Central memory CD8-positive, alpha-beta T cell (primary cell): ENCODE measurements around the gene DDT.
A peak's percentile ranks its signal among the peaks of the same experiment; 100 is the strongest.
"Not testable (repeated sequence)": the region's sequence is repeated elsewhere in the genome, so short reads cannot be mapped to it uniquely, and the experiment has no call there.

Experiments used
- ATAC-seq: fragments of 150-1000 bp; cut with Tn5 transposase; replicated peaks from 2 replicates; pipeline ENCODE4 v1.10.0; 2022; ENCODE audit warnings: mild to moderate bottlenecking, moderate FRiP score, moderate number of reproducible peaks; ENCODE audit not compliant: poor library complexity, severe bottlenecking; ENCODE audit errors: extremely low read depth
- DNase-seq, 2 donors: peaks; one replicate each; pipeline ENCODE4 v3.0.0; 2021; ENCODE audit warnings: low spot score in 2 of 2
- H3K27ac Mint-ChIP-seq: one replicate; pipeline ENCODE4 v1.8.0; 2022; ENCODE audit warnings: low read depth, mild to moderate bottlenecking, moderate library complexity, mixed read lengths
- H3K27me3 Mint-ChIP-seq: one replicate; pipeline ENCODE4 v1.8.0; 2022; ENCODE audit warnings: mixed read lengths
- H3K36me3 Mint-ChIP-seq: one replicate; pipeline ENCODE4 v1.8.0; 2022; ENCODE audit warnings: mild to moderate bottlenecking, moderate library complexity, mixed read lengths; ENCODE audit not compliant: insufficient read depth
- H3K4me1 Mint-ChIP-seq: one replicate; pipeline ENCODE4 v1.8.0; 2022; ENCODE audit warnings: mixed read lengths
- H3K4me3 Mint-ChIP-seq: one replicate; pipeline ENCODE4 v1.8.0; 2022; ENCODE audit warnings: mild to moderate bottlenecking, moderate library complexity, mixed read lengths
- H3K9me3 Mint-ChIP-seq: one replicate; pipeline ENCODE4 v1.8.0; 2022; ENCODE audit warnings: mixed read lengths

Gene DDT

GRCh38 chr22:23974345-23974744 is at the start of gene DDT:
Gene DDT, minus strand, starts transcription at chr22:23974441. Its CDS starts 27 bp downstream, at chr22:23974414.
- not testable (repeated sequence) for H3K9me3 Mint-ChIP-seq, H3K4me3 Mint-ChIP-seq, H3K27me3 Mint-ChIP-seq, H3K27ac Mint-ChIP-seq, DNase-seq, H3K4me1 Mint-ChIP-seq
- H3K36me3 Mint-ChIP-seq: peaks cover 11% of the 10 kb centered on the region
- peak; percentile 99 for ATAC-seq

DNA sequence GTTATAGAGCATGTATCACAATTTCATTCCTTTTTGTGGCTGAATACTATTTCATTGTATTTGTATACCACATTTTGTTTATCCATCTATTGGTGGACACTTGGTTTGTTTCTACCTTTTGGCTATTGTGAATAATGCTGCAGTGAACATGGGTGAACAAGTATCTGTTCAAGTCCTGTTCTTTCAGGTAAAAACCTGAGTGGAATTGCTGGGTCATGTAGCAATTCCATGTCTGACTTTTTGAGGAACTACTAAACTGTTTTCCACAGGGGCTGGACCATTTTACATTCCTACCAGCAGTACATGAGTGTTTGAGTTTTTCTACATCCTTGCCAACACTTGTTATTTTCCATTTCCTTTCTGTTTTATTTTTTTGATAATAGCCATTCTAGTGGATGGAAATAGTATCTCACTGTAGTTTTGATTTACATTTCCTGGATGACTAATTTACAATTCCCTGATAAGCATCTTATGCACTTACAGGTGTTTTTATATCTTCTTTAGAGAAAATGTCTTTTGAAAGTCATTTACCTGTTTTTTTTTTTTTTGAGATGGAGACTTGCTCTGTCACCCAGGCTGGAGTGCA is 49.1 kb upstream of the DDT start:
- no peaks in the 10 kb centered on the region for H3K9me3 Mint-ChIP-seq
- no peaks in the 10 kb centered on the region for H3K27me3 Mint-ChIP-seq
- no peak for ATAC-seq
- no peak overlapping the region for H3K4me3 Mint-ChIP-seq
- DNase-seq: no peak
- no peak overlapping the region for H3K27ac Mint-ChIP-seq
- peaks cover 33% of the 10 kb centered on the region for H3K4me1 Mint-ChIP-seq
- peaks cover 12% of the 10 kb centered on the region for H3K36me3 Mint-ChIP-seq

- no peak for ATAC-seq
- Mint-ChIP-seq H3K4me1 (peaks cover 35% of the 10 kb centered on the region), H3K4me3 (no peak overlapping the region), H3K9me3 (no peaks in the 10 kb centered on the region), H3K27me3 (no peaks in the 10 kb centered on the region), H3K27ac (no peak overlapping the region), H3K36me3 (peaks cover 12% of the 10 kb centered on the region)
- no peak for DNase-seq
Measured at GRCh38 chr22:24021304-24021703, 47.1 kb upstream of the DDT start.

DNA sequence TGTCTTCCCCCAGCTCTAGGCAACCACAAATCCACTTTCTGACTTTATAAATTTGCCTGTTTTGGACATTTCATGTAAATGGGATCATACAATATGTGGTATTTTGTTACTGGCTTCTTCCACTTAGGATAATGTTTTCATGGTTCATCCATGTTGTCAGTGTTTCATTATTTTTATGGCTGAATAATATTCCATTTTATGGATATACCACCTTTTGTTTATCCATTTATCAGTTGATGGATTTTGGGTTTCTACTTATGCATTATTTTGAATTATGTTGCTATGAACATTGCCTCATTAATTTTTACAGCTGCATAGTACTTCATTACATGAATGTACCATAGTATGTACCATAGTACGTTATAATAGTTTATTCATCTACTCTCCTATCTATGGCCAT is 41.9 kb upstream of the DDT start:
- Mint-ChIP-seq H3K27ac (no peak overlapping the region), H3K4me3 (no peak overlapping the region)
- ATAC-seq: no peak

GRCh38 chr22:24011735-24012068 is 37.5 kb upstream of the DDT start:
- Mint-ChIP-seq H3K4me1 (peaks cover 46% of the 10 kb centered on the region), H3K4me3 (peak overlapping the region; percentile 97), H3K27me3 (no peaks in the 10 kb centered on the region), H3K36me3 (peaks cover 13% of the 10 kb centered on the region), H3K27ac (peak overlapping the region; percentile 98), H3K9me3 (peaks cover 4% of the 10 kb centered on the region)
- ATAC-seq (no peak), DNase-seq (no peak)

More for the DNA sequence above, 41.9 kb upstream of the DDT start:
- H3K27me3 Mint-ChIP-seq: no peaks in the 10 kb centered on the region
- peaks cover 4% of the 10 kb centered on the region for H3K9me3 Mint-ChIP-seq
- H3K36me3 Mint-ChIP-seq: peaks cover 13% of the 10 kb centered on the region
- no peak for DNase-seq
- H3K4me1 Mint-ChIP-seq: peaks cover 42% of the 10 kb centered on the region

- Mint-ChIP-seq H3K36me3 (peaks cover 13% of the 10 kb centered on the region), H3K27ac (peak overlapping the region; percentile 98), H3K4me1 (peaks cover 46% of the 10 kb centered on the region), H3K9me3 (no peaks in the 10 kb centered on the region), H3K27me3 (no peaks in the 10 kb centered on the region), H3K4me3 (no peak overlapping the region)
- ATAC-seq (no peak), DNase-seq (no peak)
Measured at GRCh38 chr22:24010018-24010391, 35.8 kb upstream of the DDT start.

GRCh38 chr22:24009227-24010017 is 35.2 kb upstream of the DDT start:
- Mint-ChIP-seq H3K27ac (no peak overlapping the region), H3K36me3 (peaks cover 13% of the 10 kb centered on the region), H3K27me3 (no peaks in the 10 kb centered on the region), H3K4me1 (peaks cover 41% of the 10 kb centered on the region), H3K9me3 (no peaks in the 10 kb centered on the region), H3K4me3 (no peak overlapping the region)
- ATAC-seq (no peak), DNase-seq (no peak)

- Mint-ChIP-seq H3K36me3 (peaks cover 13% of the 10 kb centered on the region), H3K9me3 (no peaks in the 10 kb centered on the region), H3K27me3 (no peaks in the 10 kb centered on the region), H3K4me1 (peaks cover 32% of the 10 kb centered on the region), H3K4me3 (no peak overlapping the region), H3K27ac (no peak overlapping the region)
- no peak for ATAC-seq
- no peak for DNase-seq
Measured at GRCh38 chr22:24008381-24009226, 34.4 kb upstream of the DDT start.

GRCh38 chr22:24008022-24008283 is 33.7 kb upstream of the DDT start:
- Mint-ChIP-seq H3K27ac (no peak overlapping the region), H3K27me3 (no peaks in the 10 kb centered on the region), H3K4me1 (peaks cover 28% of the 10 kb centered on the region), H3K4me3 (no peak overlapping the region), H3K36me3 (peaks cover 11% of the 10 kb centered on the region), H3K9me3 (no peaks in the 10 kb centered on the region)
- no peak for DNase-seq
- ATAC-seq: no peak

- DNase-seq (no peak), ATAC-seq (no peak)
- H3K9me3 Mint-ChIP-seq: no peaks in the 10 kb centered on the region
- peaks cover 26% of the 10 kb centered on the region for H3K4me1 Mint-ChIP-seq
- H3K36me3 Mint-ChIP-seq: peaks cover 11% of the 10 kb centered on the region
- H3K27me3 Mint-ChIP-seq: no peaks in the 10 kb centered on the region
- no peak overlapping the region for H3K27ac Mint-ChIP-seq
- H3K4me3 Mint-ChIP-seq: no peak overlapping the region
Measured at GRCh38 chr22:24007253-24008021, 33.2 kb upstream of the DDT start.

DNA sequence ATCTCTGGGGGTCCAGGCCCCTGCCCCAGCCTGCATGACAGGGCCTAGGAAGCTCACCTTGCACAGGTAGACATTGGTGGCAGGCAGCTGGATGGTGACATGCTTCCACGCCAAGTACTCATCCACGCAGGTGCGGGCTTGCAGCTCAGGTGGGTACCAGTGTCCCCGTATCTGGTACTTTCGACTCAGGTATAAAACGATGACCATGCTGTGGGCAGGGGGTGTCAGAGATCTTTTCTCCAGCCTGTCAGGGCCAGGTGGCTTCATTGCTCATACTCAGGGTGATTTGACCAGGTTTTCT is 32.6 kb upstream of the DDT start:
- DNase-seq: no peak
- H3K4me3 Mint-ChIP-seq: no peak overlapping the region
- peaks cover 5% of the 10 kb centered on the region for H3K27me3 Mint-ChIP-seq
- no peak overlapping the region for H3K27ac Mint-ChIP-seq
- H3K9me3 Mint-ChIP-seq: no peaks in the 10 kb centered on the region
- H3K4me1 Mint-ChIP-seq: peaks cover 23% of the 10 kb centered on the region
- H3K36me3 Mint-ChIP-seq: peaks cover 11% of the 10 kb centered on the region
- ATAC-seq: no peak

DNA sequence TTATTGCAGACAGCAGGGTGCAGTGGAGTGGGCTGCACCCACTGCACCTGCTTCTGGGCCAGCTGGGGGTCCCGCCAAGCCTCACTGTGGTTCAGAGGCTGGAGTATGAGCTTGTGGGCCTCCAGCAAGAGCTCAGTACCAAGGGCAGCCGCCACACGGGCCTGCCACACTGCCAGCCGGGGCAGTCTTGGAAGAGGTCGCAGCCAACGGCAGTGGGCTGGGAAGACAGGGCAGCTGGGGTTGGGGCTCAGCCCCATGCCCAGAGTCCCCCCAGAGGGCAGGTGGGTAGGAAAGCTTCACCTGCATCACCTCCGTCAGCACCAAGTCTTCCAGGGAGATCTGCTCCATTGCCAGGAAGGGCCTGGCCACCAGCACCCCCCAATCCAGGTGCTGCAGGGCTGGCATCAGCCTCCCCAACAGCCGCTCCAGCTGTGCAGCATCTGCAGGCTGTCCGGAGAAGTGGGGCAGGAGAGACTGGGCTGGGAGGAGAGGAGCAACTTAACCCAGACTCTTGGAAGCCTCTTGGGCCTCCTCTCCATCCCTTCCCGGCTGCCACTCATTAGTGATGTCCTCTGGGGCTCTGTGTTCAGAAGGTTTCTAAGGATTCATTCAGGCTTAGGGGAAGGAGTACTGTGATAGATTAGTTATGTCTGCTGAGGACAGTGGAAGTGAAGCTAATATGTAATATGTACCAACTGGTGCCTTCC is 32.1 kb upstream of the DDT start:
- peaks cover 18% of the 10 kb centered on the region for H3K4me1 Mint-ChIP-seq
- H3K27me3 Mint-ChIP-seq: peaks cover 10% of the 10 kb centered on the region
- H3K36me3 Mint-ChIP-seq: peaks cover 7% of the 10 kb centered on the region
- no peak overlapping the region for H3K4me3 Mint-ChIP-seq
- ATAC-seq (no peak), DNase-seq (no peak)
- no peak overlapping the region for H3K27ac Mint-ChIP-seq
- H3K9me3 Mint-ChIP-seq: no peaks in the 10 kb centered on the region
